ENCODE data around the gene C22orf23. TPM values are rescaled to one million over a fixed set of nuclear protein-coding genes. Genes with fewer than 3 reads are reported as not detected.

Gene C22orf23
- 4.9 TPM for polyA plus RNA-seq (2013, experiment 1 of 2; ENCODE audit: insufficient read length)
- 6.0 TPM for polyA plus RNA-seq (2013, experiment 2 of 2; ENCODE audit: insufficient read length)

DNA sequence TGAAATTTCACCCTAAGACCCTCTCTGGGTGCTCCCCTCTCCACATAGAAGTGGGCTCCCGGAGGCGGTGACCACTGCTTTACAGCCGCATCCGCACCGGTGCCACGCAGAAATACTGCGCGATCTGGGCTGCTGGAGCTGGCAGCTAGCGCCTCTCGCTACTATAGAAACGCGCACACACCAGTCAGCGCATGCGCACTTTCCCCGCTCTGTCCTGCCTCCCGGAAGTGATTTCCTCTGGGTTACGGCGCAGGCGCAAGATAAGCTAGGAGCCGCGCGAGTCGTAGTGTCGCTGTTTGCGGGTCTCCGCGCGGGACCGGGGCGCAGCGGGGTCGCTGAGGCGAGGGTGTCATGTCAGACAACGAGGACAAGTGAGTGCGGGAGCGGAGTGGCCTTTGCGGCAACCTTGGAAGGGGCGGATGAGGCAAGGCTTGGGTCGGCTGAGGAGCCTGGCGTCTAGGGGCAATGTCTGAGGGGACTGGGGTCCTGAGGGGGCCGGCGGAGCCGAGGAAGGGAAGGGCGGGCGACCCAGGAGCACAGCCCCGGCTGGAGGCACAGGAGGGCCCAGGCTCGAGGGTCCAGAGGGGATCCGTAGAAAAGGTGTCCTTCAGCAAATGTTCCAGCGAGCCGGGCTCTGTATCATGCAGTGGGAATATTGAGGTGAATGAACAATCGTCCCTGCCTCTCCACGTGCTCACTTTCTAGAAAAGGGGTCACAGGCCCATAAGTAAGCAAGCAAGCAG lies at the start of gene C22orf23, which contains the start of gene POLR2F:
Gene C22orf23 (minus strand): TSS at position 165 of the 743 bp plus-strand sequence. CDS start 452 bp downstream, outside the sequence.
Gene POLR2F (plus strand): TSS at position 263 of the 743 bp plus-strand sequence. CDS start 89 bp downstream, at position 352.
- peak; percentile 93 for DNase-seq

DNA sequence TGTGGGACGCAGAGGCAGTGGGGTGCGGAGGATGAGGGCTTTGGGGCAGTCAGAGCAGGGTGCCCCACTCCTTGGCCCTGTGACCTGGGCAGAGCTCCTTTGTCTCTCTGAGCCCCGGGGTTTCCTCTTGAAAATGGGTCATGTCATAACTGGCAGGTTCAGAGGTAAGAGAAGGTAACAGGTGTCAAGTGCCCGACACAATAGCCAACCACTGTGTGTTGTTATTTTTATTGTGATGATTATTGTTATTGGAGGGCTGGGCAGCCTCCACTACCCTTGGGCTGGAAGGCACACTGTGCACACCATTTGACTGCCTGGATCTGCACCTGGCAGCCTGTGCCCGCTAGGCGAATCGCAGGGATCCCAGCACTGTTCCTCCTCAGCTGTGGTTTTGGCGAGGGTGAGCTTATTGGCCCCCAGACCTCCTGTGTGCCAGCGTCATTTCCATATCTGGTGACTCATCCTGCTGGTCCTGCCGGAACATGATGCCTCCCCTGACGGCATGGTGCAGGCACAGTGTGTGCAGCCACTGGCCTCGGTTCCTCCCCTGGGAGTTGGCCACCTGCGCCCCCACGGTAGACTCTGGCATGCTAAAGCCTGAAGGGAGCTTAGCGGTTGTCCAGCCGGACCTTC lies 46.4 kb upstream of the C22orf23 start:
- no peak for DNase-seq

DNA sequence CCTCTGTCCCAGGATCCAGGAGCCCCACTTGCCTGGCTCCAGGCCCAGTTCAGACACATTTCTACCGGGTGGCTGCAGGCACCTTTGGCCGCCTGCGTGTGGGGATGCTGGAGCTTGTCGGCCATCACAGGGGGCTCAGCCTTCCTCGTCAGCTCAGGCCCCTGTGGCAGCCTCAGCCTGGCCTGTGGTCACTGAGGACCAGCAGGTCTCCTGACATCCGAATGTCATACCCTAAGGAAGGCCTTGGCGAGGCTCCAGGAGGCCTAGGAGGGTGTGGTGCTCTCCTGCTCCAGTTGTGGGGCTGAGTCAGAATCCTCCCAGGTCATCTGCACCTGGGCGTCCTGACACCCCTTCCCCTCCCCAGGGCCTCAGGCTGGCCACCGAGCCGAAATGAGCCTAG lies 45.8 kb upstream of the C22orf23 start:
- no peak for DNase-seq

DNA sequence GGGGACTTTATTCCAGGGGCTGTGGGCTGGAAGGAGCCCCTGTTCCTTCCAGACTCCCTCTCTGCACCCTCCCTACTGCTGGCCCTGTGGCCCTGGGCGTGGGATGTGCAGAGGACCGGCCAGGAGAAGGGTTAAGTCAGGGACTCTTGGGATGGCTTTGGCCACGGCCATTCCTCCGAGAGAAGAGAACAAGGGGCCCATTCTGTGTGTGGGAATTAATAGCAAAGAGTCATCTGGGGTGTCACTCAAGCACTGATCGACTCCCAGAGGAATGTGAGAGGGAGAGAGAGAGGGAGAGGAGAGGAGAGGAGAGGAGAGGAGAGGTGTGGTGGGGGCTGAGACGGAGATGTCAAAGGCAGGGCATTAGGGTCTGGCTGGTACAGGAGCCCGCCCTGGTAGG lies 45.1 kb upstream of the C22orf23 start:
- no peak for DNase-seq

DNA sequence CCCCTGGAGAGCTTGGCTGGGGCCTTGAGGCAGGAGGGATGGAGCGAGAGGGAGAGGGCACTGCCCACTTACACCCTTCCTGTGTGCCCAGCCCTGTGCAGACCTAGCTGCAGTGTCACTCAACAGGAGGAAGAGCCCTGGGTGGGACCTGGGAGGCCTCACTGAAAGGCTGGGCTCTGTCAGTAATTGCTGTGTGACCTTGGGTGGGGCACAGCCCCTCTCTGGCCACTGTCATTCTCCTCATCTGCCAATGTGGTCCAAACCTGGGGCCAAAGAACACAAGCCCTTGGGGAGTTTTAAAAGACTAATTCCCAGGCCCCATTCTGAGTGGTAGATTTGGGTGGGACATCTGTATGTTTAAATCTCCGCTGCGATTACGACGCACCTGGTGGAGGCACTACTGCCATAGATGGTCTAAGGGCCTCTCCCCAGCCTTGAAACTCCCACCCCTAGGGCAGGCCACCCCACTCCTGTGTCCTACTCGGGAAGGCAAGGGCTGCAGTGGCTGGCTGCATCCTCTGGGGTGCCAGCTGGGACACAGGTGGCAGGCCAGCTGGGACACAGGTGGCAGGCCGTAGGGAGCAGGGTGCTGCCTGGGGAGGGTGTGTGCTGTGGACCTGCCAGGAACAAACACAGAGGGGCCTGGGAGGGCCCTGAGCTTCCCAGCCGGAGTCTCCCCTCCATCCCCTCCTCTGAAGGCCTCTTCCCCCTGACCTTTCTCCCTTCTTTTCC lies 43.3 kb upstream of the C22orf23 start:
- no peak for DNase-seq

DNA sequence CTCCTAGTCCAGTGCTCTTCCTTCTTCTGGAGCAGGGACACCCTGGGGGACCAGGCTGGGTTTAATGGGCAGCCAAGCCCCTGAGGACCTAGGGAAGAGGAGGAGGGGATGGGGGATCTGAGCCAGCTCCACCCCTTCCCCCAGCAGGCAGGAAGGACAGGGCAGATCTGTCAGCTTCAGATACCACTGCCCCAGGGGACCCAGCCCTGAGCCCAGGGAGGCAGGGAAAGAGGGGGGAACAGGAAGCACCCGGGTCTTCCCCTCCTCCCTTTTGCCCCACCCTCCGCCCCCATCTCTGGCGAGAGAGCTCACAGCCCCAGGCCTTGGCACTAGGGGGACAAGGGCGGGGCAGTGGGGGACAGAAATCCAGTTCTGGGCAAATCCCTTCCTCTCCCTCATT lies 42.7 kb upstream of the C22orf23 start:
- DNase-seq = no peak

DNA sequence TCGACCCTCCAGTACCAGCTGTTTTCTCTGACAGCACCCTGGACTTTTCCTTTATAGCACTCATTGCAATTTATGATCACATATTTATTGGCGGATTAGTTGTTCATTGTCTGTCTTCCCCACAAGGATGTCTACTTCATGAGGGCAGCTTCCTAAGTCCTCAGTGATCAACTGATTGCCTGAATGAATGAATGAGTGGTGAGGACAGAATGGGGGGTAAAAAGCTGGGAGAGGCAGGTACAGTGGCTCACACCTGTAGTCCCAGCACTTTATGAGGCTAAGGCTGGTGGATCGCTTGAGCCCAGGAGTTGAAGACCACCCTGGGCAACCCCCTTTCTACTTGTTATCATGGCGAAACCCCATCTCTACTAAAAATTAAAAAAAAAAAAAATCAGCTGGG lies 42.1 kb upstream of the C22orf23 start:
- no peak for DNase-seq

DNA sequence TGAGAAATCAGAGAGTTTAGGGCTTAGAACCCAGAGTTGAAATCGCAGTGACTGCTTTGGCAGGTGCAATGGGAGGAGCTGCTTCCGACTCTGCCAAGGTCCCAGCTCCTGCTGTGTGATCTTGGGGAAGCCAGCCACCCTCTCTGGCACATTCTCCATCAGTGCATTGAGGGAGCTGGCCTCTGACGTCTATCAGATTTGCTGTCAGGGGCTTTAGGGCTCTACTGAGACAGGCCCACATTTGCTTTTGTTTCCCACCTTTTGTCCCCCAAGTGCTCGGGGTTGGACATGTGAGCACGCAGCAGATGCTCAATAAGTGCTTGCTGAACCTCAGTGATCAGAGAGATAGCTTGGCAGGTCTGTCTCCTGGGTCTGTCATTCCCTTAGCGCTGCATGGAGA lies 41.6 kb upstream of the C22orf23 start:
- no peak for DNase-seq

DNA sequence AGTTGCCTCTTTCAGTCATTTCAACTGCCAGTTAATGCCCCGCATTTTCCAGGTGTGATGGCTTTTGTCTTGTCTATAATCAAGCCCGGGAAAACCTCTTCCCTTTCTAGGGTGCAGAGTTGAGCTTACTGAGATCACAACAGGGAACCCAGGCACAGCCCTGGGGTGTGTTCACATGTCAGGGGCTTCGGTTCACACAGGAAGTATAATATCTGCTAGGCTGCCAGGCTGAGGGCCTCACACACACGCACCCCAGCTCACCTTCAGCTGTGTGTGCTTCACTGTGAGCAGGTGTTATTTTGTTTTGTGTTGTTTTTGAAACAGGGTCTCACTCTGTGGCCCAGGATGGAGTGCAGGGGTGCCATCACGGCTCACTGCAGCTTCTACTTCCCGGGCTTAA lies 40.6 kb upstream of the C22orf23 start:
- no peak for DNase-seq

DNA sequence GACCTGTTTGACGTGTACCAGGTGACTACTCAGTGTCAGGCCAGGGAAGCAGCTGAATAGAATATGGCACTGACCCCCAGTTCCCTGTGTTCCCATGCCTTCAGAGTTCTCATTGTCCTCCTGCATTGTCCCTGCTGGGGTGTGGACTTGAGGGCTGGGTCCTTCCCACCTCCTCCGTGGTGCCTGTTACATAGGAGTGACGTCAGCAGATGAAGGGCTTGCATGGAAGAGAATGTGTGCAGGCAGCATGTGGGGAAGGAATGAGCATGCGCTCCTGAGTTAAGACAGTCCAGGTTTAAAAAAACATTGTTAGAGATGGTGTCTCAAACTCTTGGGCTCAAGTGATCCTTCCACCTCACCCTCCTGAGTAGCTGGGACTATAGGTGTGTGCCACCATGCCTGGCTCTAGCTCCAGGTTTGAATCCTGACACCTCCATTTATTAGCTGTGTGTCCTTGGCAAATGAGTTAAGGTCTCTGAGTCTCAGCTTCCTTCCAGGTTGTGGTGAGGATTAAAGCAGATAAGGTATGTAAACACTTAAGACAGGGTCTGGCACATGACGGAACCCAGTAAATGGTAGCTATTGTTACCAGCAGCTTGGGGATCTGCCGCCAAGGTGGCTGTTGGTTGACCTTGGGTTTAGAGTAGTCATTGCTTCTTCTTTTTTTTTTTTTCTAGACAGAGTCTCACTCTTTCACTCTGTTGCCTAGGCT lies 38.5 kb upstream of the C22orf23 start:
- no peak for DNase-seq

DNA sequence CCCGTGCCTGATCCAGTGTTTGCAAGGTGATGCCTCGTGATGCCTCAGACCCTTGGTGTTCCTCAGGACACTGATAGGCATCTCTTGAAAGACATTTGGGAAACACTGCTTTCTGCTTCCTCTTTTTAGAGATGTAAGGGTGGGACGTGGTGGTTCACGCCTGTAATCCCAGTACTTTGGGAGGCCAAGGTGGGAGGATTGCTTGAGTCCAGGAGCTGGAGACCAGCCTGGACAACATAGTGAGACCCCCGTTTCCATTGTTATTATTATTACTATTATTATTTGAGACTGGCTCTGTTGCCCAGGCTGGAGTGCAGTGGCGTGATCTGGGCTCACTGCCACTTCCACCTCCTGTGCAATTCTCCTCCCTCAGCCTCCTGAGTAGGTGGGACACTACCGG lies 37.5 kb upstream of the C22orf23 start:
- no peak for DNase-seq

DNA sequence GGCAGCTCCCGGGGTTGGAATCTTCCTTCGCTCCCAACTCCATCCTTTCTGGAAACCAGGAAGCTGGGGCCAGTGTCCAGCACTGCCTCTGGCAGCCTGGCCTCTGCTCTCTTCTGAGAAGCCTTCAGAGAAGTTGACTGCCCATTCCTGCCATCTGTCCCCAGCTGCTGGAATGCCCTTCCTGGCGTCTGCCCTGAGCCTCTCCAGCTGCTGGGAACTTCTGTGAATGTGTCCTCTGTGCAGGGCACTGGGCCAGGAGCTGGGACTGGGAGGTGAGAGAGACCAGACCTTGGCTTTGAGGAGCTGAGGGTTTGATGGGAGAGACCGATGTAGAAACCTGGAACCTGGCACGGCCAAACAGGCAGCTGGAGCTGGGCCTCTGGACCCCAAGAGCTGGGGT lies 36.9 kb upstream of the C22orf23 start:
- no peak for DNase-seq

DNA sequence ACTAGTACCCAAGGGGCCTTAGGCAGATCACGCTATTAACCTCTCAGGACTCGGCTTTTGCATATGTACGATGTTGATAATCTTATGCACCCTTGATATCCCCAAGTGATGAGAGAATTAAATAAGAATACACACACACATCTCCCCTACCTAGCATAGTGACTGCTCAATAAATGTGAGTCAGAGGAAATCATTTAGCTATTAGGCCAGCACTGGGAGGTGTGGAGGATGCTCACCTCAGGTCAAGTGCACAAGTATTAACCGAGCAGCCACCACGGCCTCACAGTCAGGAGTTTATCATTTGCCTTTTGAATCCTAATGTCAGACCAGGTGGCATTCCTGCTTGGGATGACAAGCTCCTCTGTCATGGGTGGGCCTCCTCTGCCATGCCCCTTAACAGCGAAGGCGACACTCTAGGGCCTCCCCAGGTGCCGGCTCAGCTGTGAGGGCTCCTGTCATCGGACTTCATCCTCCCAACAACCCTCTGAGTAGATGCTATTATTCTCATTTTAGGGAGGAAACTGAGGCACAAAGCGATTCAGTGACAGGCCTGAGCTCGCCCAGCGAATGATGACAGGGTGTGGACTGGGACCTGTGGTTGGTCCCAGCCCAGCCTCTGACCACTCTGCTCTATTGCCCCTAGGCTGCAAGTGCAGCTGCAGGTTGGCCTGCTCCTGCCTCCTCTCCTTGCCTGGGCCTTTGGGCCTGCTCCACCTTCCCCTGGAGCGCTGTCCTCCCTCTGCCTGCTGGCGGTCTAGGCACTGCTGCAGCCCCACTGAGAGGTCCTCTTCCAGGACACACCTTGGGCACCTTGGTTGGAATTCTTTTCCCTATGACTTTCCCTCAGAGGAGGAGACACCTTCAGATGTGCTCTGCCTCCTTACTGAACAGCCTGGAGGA lies 36.0 kb upstream of the C22orf23 start:
- DNase-seq = no peak

DNA sequence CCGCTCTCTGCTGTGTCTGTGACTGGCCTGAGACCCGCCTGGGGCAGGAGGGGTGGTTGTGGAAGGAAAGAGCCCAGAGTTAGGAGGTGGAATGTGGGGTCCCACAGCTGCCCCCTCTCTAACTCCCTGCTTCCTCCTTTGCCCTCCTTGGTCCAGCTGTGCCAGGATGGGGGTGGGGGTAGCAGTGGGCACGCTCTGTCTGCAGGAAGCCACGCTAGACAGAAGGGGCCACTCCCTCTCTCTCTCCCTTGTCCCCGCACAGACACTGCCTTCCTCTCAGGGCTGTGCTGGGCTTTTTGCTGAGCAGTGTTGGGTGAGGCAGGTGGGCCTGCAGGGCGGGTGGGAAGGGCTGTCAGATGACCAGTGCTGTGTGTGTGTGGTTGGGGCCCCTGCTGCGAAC lies 33.0 kb upstream of the C22orf23 start:
- DNase-seq = no peak

DNA sequence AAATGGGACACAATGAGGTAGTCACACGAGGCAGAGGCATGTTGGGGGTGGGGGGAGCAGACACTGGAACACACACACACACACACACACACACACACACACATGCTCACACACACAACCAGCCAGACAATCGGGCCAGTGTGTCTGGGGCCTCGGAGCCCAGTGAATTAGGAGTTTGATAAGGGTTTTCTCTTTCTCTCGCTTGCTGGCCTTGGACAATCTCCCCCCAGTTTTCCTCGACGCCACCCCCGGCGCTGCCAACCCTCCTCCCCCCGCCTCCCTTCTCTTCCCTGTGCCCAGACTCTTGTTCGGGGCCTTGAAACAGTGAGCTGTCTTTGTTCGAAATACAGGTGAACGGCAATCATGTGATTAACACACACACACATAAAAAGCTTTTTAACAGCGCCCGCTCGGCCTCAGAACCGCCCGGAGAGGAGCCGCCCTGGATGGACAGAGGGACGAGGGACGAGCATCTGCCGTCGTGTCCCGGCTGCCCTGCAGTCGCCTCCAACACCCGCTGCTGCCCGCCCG lies 32.4 kb upstream of the C22orf23 start:
- no peak for DNase-seq

DNA sequence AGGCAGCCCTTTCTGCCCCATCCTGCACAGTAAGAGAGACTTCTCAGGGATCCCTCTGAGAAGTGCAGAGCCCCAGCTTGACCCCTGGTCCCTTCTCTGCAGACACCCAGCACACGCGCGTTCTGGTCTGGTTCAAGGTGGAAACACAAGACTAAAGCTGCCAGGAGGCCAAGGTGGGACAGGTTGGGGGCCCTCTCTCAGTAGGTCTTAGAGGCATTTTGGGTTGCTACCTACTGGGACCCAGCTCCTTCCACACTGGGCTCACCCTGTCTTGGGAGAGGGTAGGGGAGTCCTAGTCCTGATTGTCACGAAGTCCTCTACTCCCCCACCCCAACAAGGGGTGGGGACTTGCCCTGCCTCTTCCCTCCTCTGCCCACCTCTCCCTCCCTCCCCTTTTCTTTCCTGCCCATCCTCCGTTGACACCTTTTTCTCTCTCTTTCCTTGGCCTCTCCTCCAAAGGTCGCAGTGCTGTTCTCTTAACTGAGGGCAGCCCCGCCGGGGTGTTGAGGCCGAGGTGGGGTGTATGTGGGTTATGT lies 31.7 kb upstream of the C22orf23 start:
- DNase-seq = no peak

DNA sequence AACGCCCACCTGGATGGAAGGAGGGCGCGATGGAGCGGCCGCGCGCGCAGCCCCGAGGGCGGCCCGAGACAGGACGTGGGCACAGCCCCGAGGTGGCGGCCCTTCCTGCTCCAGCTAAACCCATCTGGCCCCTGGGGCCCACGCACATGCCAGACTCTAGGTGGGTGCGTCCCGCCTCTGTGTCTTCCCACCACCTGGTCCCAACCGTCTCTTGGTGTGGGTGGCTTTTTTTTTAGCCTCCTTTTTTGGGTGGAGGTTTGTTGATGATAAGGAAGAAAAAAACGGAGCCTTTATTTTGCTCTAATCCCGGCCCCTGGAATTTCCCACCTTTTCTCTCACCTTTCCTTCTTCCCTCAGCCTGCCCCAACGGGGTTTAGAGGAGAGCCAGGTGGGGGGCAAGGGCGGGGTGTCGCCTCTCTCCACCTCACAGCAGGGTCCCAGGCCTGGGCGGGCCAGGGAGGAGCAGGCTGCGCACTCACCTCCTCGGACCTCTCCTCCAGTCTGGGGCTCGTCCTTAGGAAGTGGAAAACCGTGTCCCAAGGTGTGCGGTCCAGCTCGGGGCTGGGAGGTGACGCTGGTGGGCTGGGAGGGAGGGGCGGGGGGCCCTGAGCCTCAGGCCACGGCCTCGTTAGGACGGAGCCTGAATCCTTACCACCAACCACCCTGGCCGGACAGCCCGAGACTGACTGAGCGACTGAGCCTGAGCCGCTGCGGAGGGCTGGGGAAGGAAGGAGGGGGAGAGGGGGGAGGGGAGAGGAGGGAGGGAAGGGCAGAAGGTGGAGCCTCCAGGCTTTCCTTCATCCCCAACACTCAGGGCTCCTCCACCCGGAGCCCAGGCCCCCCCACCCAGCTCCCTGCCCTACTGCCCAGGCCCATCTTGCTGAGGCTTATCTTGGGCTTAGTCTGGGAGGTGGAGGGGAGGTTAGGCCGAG lies 30.7 kb upstream of the C22orf23 start, which contains the start of gene SOX10:
Gene SOX10 (minus strand): TSS at position 696 of the 932 bp plus-strand sequence. CDS start 771 bp downstream, outside the sequence.
- no peak for DNase-seq

DNA sequence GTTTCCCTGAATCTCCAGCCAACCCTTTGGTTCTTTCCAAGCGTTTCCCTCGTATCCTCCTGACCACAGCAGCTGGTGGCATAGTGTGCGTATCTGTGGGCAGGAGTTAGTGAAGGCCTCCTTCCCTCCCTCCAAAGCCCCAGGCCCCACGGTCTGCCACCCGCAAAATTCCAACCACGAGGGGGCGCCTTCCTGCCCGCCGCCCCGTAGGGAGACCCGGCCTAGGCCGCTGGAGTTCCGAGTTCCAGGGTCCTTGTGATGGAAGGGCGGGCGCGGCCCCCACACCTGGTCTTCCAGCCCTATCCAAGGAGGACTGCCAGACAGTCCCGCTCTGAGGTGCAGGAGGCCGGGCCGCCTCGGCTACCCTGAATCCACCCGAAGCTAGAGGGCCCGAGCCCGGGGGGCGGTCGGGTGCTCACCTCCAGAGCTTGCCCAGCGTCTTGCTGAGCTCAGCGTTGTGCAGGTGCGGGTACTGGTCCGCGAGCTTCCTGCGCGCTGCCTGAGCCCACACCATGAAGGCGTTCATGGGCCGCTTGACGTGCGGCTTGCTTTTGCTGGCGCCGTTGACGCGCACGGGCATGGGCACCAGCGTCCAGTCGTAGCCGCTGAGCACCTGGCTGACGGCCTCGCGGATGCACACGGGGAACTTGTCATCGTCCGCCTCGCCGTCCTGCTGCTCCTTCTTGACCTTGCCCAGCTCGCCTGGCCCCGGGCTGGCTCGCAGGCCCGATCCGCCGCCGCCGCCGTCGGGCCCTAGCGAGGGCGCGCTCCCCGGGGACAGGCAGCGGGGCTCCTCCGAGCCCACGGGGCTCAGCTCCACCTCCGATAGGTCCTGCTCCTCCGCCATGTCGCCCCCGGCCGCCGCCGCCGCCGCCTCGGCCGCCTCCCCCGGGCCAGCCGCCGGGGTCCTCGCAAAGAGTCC lies 29.8 kb upstream of the C22orf23 start:
- no peak for DNase-seq
